Small intestine (tissue), 7 donors: ENCODE data around the gene HMCN2. TPM values are rescaled to one million over a fixed set of nuclear protein-coding genes. Genes with fewer than 3 reads are reported as not detected.
A peak's percentile ranks its signal among the peaks of the same experiment; 100 is the strongest.

ENCODE experiments used
- DNase-seq, 2 donors: peaks; one replicate each; pipeline versions ENCODE4 v3.0.0 to v3.0.0-alpha.2; 2013
- FAIRE-seq: peaks from 2 replicates; lab custom pipeline; 2012; peaks lifted over from hg19 to GRCh38; lab: Jason Lieb, UNC
- H3K27ac ChIP-seq, 3 donors: one replicate each; pipeline ENCODE4 v1.5.1; 2013; ENCODE audit warnings: low read length in 2 of 3, mild to moderate bottlenecking in 2 of 3, control low read depth in 1 of 3, inconsistent platforms in 1 of 3, low read depth in 1 of 3, moderate library complexity in 1 of 3
- H3K27me3 ChIP-seq, 3 donors: one replicate each; pipeline ENCODE4 v1.6.1; 2013; ENCODE audit warnings: low read length in 3 of 3, inconsistent platforms in 1 of 3; ENCODE audit not compliant: control insufficient read depth in 3 of 3, insufficient read depth in 3 of 3
- H3K36me3 ChIP-seq, 3 donors: one replicate each; pipeline ENCODE4 v1.6.1; 2013; ENCODE audit warnings: low read length in 3 of 3, inconsistent platforms in 1 of 3, low read depth in 1 of 3, mild to moderate bottlenecking in 1 of 3, moderate library complexity in 1 of 3; ENCODE audit not compliant: control insufficient read depth in 3 of 3, insufficient read depth in 2 of 3
- H3K4me1 ChIP-seq, 3 donors: one replicate each; pipeline ENCODE4 v1.6.1; 2013; ENCODE audit warnings: low read length in 2 of 3, inconsistent platforms in 1 of 3, low read depth in 1 of 3, mild to moderate bottlenecking in 1 of 3, moderate library complexity in 1 of 3; ENCODE audit not compliant: control insufficient read depth in 3 of 3, insufficient read depth in 2 of 3
- H3K4me3 ChIP-seq, 3 donors: one replicate each; pipeline ENCODE4 v1.5.1; 2013; ENCODE audit warnings: low read length in 3 of 3, control low read depth in 1 of 3, inconsistent platforms in 1 of 3, low read depth in 1 of 3, mild to moderate bottlenecking in 1 of 3, moderate library complexity in 1 of 3
- H3K9me3 ChIP-seq, 2 donors: one replicate each; pipeline ENCODE4 v1.6.1; 2013; ENCODE audit warnings: low read depth in 1 of 2, low read length in 1 of 2; ENCODE audit not compliant: control insufficient read depth in 2 of 2, insufficient read depth in 1 of 2
- WGBS, 3 donors: extraction: QIAGEN DNeasy Blood & Tissue Kit; methylation state at CpG; one replicate each; pipeline ENCODE4 v1.1.7; 2013; 5-methylcytosine and 5-hydroxymethylcytosine counted together
- polyA plus RNA-seq, 4 donors: library from polyadenylated mRNA; stranded (reverse) in 3 of 4; unstranded in 1 of 4; fragments of 200-250 nt in 3 of 4; fragments of 120-200 nt in 1 of 4; gene quantifications; one replicate each; pipeline versions ENCODE4 v1.2.1 to v1.2.3, GENCODE V29; 2013
- donor health status: healthy with polysubstance abuse.
- donor health status: control.
- donor health status: control.
- donor health status: Bipolar disorder and iron deficiency.
- donor health status: healthy.

HMCN2 gene
- polyA plus RNA-seq, 4 donors = 1.1 to 19.4 (median 10.6) TPM; not detected in 1

DNA sequence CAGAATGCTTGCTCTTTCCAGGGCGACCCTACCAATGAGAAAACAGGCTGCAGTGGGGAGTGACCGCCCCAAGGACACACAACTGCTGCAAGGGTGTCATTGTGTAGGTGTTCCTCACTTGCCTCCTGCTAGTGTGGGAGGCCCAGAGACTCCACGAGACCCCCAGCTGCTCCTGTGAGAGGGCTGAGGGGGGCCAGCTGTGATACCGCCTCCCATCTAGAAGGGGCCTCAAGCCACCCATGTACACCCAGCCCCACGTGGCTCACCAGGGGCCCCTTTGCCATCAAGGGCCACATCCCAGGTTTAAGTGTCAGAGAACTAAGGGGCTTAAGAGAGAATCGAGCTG lies 177.9 kb downstream of the HMCN2 start:
- no peak for FAIRE-seq
- H3K36me3 ChIP-seq = peaks cover 0 to 24% (median 0%) of the 10 kb centered on the region in 3 donors
- no peak overlapping the region for H3K4me3 ChIP-seq
- WGBS, 3 donors = 69 to 82% (median 78%) methylated on average over 6 of the region's 6 CpGs
- H3K27ac ChIP-seq = no peak overlapping the region
- DNase-seq = no peak
- peaks cover 0 to 11% of the 10 kb centered on the region in 2 donors for H3K9me3 ChIP-seq
- peaks cover 0 to 35% (median 7%) of the 10 kb centered on the region in 3 donors for H3K4me1 ChIP-seq
- no peaks in the 10 kb centered on the region for H3K27me3 ChIP-seq

DNA sequence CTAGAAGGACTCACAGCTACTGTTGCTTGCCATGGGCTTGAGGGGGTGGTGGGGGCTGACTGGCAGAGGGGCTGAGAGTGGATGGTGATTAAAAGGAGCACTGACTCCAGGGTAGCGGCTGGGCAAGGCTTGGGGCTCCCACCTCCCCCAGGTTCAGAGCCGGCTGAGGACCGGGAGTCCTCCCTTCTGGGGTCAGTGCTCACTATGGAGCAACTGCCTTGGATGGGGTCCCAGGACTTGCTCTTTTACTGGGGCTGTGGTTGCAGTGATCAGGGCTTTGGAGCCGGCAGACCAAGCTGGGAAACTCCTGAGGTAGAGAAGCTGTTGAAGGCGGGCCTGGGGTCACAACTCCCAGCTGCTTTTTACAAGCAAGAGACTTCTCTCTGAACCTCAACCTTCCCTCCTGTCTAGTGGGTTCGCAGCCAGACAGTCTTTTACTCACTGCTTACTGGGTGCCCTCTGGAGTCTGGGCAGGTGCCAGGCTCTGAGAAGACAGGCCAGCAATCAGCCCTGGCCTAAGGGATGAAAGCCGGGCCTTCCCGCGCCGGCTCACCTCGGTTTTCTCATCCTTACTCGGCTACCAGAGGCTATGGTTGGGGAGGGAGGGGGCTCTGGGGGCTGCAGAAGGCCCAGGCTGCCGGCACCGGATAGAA lies 178.4 kb downstream of the HMCN2 start:
- no peak overlapping the region for H3K27ac ChIP-seq
- peak in 1 of 2 donors; percentile 38 for DNase-seq
- peaks cover 0 to 11% of the 10 kb centered on the region in 2 donors for H3K9me3 ChIP-seq
- 41 to 44% (median 41%) methylated on average over 14 of the region's 14 CpGs for WGBS, 3 donors
- peaks cover 0 to 29% (median 0%) of the 10 kb centered on the region in 3 donors for H3K36me3 ChIP-seq
- no peaks in the 10 kb centered on the region for H3K27me3 ChIP-seq
- H3K4me3 ChIP-seq = peak overlapping the region in 2 of 3 donors; percentile 27 to 54
- FAIRE-seq = no peak
- H3K4me1 ChIP-seq = peaks cover 0 to 40% (median 7%) of the 10 kb centered on the region in 3 donors

DNA sequence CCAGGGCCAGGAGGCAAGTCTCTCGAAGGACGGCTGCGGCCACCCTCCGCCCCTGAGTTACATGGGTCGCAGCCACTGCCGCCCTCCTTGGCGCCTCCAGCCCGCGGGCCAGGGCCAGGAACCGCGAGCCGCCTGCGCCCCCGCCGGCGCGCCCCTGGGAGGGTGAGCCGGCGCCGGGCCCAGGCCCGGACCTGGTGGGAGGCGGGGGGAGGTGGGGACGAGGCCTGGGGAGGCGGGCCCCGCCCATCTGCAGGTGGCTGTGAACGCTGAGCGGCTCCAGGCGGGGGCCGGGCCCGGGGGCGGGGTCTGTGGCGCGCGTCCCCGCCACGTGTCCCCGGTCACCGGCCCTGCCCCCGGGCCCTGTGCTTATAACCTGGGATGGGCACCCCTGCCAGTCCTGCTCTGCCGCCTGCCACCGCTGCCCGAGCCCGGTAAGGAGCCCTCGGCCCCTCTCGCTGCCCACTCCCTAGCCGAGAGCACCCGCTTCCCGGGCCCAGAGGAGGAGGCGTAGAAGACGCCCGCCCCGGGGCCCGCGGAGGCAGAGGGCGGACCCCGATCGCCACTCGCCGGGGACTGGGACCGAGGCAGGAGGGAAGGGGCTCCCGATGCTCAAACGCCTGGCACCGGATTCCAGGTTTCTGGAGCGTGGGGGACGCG lies 179.1 kb downstream of the HMCN2 start, which contains the start of gene ASS1:
Gene ASS1 (plus strand): TSS at position 397 of the 657 bp plus-strand sequence. CDS start 7,268 bp downstream, outside the sequence.
- Histone ChIP-seq H3K9me3 (peaks cover 0 to 11% of the 10 kb centered on the region in 2 donors), H3K27me3 (no peaks in the 10 kb centered on the region), H3K36me3 (peaks cover 0 to 37% (median 0%) of the 10 kb centered on the region in 3 donors), H3K4me3 (peak within 1 kb of the TSS; percentile 46 to 92 (median 54)), H3K4me1 (peaks cover 0 to 47% (median 7%) of the 10 kb centered on the region in 3 donors), H3K27ac (peak within 1 kb of the TSS; percentile 62 to 96 (median 69))
- DNase-seq (peak; percentile 77 to 92), FAIRE-seq (no peak)
- 0 to 2% (median 1%) methylated on average over 40 to 66 of the region's 66 CpGs for WGBS, 3 donors

DNA sequence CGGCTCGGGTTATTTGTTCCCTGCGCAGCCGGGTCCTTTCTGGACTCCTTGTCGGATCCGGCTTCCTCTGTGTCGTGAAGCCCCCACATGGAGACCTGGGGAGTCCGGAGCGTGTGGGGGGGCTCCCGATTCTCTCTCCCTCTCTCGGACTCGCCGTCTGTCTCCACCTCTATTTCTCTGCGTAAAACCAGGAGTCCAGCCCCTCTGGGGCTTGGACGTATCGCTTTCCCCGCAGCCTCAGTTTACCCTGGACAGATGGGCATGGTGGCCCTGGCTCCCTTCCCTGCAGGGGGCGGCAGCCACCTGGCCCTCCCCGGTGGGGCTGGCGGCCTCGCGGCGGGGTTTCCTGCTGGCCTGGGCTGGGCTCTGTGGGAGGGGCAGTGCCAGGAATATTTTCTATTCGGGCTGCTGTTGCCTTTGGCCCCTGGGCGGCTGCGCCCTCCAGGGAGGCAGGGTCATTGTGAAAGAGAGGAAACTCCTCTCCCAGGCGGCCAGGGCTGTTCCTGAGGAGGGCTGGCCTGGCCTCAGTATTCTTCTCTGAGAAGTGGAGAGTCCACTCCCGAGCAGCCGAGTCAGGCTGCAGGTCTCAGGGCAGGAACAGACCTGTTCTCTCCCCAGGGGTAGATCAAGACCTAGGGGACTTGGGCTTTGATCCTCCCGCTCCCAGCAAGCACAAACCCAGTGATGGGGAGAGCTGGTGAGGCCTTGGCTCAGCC lies 179.9 kb downstream of the HMCN2 start:
- Histone ChIP-seq H3K9me3 (peaks cover 0 to 11% of the 10 kb centered on the region in 2 donors), H3K4me1 (peaks cover 3 to 54% (median 7%) of the 10 kb centered on the region in 3 donors), H3K4me3 (peak overlapping the region; percentile 46 to 92 (median 54)), H3K36me3 (peaks cover 0 to 43% (median 0%) of the 10 kb centered on the region in 3 donors), H3K27me3 (no peaks in the 10 kb centered on the region), H3K27ac (peak overlapping the region; percentile 62 to 96 (median 69))
- 5 to 12% (median 9%) methylated on average over 26 to 30 of the region's 30 CpGs for WGBS, 3 donors
- peak; percentile 79 to 87 for DNase-seq
- FAIRE-seq = no peak

DNA sequence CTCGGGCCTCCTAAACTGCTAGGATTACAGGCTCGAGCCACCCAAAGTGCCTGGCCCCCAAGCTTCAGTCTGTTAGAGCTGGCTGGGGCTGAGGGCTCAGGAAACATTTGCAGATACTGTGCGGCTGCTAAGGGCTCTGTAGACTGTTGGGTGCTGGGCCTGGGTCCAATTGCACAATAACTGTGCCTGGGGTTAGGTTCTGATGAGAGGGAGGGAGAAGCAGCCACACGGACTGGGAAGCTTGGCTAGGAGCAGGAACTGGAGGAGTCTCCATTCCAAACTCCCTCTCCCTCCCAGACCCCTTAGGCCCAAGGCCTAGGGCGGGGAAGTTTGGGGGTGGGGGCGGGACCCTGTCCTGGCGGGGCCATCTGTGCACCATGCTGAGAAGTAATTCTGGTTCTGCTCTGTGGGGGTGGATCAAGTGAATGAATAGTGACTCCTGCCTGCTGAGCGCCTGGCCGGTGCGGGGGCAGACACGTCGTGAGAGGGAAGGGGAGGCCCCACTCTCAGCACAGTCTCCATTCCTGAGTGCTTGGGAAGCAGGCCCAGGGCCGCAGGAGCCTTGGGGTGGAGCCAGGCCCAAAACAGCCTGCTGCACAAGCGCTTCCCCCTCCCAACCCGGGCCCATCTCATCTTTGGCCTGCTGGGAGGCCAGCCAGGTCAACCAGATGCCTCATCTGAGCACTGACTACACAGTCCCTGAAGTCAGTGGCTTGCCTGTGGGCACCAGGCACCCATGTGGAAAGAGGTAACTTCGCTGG lies 180.7 kb downstream of the HMCN2 start:
- WGBS, 3 donors = 47 to 61% (median 59%) methylated on average over 11 to 16 of the region's 16 CpGs
- Histone ChIP-seq H3K4me3 (peak overlapping the region in 2 of 3 donors; percentile 54 to 92), H3K4me1 (peaks cover 7 to 63% (median 12%) of the 10 kb centered on the region in 3 donors), H3K27ac (peak overlapping the region in 2 of 3 donors; percentile 19 to 96), H3K9me3 (peaks cover 0 to 6% of the 10 kb centered on the region in 2 donors), H3K36me3 (peaks cover 0 to 50% (median 0%) of the 10 kb centered on the region in 3 donors), H3K27me3 (no peaks in the 10 kb centered on the region)
- no peak for FAIRE-seq
- no peak for DNase-seq

DNA sequence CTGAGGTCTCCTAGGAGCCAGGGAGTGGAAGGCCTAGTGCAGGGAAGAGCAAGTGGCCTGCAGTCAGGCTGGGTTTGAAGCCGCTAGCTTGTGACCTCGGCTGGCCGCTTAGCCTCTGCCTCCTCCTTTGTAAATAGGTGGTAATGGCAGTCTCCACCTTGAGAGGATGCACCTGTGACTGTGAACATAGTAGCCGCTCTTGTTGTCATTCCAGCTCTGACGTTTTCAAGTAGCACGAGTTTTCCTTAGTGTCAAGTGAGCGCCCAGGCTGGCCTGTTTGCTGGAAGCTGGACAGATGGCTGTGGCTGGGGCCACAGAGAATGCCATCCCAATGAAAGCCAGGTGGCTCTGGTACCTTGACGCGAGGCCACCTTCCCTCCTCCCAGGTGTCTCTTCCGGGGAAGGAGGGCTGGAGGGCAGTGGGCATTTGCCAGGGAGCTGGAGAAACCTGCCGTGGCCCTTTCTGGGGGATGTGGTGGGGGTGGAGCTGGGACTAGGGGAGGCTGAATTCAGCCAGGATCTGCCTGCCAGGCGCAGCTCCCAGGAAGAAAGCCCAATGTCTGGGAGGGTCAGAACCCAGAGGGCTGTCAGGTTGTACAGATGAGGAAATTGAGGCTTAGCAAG lies 181.7 kb downstream of the HMCN2 start:
- H3K4me1 ChIP-seq = peaks cover 9 to 73% (median 12%) of the 10 kb centered on the region in 3 donors
- H3K27ac ChIP-seq = peak overlapping the region in 2 of 3 donors; percentile 34 to 96
- FAIRE-seq (no peak), DNase-seq (no peak)
- peak overlapping the region in 1 of 3 donors; percentile 92 for H3K4me3 ChIP-seq
- peaks cover 0 to under 1% of the 10 kb centered on the region in 2 donors for H3K9me3 ChIP-seq
- 81 to 85% (median 83%) methylated on average over 12 of the region's 12 CpGs for WGBS, 3 donors
- H3K36me3 ChIP-seq = peaks cover 0 to 60% (median 0%) of the 10 kb centered on the region in 3 donors
- H3K27me3 ChIP-seq = no peaks in the 10 kb centered on the region

DNA sequence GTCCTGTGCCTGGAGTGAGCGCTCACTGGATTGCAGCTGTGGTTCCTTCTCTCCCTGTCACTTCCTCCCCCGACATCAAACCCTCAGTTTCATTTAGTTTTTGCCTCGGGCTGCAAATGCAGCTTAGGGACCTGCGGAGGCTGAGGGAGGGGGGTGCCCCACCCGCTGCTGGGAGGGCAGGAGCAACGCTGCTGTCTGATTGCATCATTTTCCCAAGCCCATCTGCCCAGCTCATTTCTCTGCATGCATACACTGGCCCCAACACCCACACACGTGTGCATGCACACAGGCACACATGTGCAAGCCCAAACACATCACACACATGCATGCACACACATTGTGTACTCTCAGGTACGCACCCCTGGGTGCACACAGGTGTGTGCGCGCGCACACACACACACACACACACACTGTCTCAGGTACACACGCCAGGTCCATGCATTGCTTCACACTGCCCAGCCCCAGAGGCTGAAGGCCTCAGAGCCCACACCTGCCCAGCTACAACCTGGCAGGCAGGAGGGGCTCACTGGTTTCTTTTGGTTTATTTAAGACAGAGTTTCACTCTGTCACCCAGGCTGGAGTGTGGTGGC lies 182.6 kb downstream of the HMCN2 start:
- Histone ChIP-seq H3K36me3 (peaks cover 0 to 68% (median 0%) of the 10 kb centered on the region in 3 donors), H3K4me3 (no peak overlapping the region), H3K27ac (no peak overlapping the region), H3K27me3 (no peaks in the 10 kb centered on the region), H3K4me1 (peaks cover 9 to 81% (median 12%) of the 10 kb centered on the region in 3 donors), H3K9me3 (no peaks in the 10 kb centered on the region)
- FAIRE-seq = no peak
- DNase-seq = no peak
- WGBS, 3 donors = 53 to 59% (median 58%) methylated on average over 12 of the region's 12 CpGs
